HG03064 (cell line): ENCODE data around the gene INPP5A.

Experiments used
- ATAC-seq: cut with Tn5 transposase; IDR thresholded peaks from one replicate; pipeline ENCODE4 v1.9.1; 2021; ENCODE audit warnings: low read depth; ENCODE audit not compliant: unreplicated experiment

Gene INPP5A

GRCh38 chr10:132804785-132805426, 267.3 kb downstream of the INPP5A start:
- no peak for ATAC-seq

GRCh38 chr10:132805599-132805998, 268.0 kb downstream of the INPP5A start:
- no peak for ATAC-seq

- ATAC-seq, result no peak
Measured at GRCh38 chr10:132806110-132806509, 268.5 kb downstream of the INPP5A start.

- no peak for ATAC-seq
Measured at GRCh38 chr10:132806561-132807003, 269.0 kb downstream of the INPP5A start.

GRCh38 chr10:132807621-132808049, 270.0 kb downstream of the INPP5A start:
- ATAC-seq, result no peak

- no peak for ATAC-seq
Measured at GRCh38 chr10:132808383-132809231, 271.0 kb downstream of the INPP5A start.

GRCh38 chr10:132809232-132810140, 271.9 kb downstream of the INPP5A start:
- no peak for ATAC-seq

GRCh38 chr10:132810141-132810806, 272.7 kb downstream of the INPP5A start:
- ATAC-seq, result no peak

- ATAC-seq, result no peak
Measured at GRCh38 chr10:132810807-132811700, 273.5 kb downstream of the INPP5A start.

GRCh38 chr10:132811891-132812481, 274.4 kb downstream of the INPP5A start:
- no peak for ATAC-seq

- ATAC-seq, result no peak
Measured at GRCh38 chr10:132812520-132812919, 274.9 kb downstream of the INPP5A start.

- ATAC-seq, result no peak
Measured at GRCh38 chr10:132813001-132813401, 275.4 kb downstream of the INPP5A start.

- no peak for ATAC-seq
Measured at GRCh38 chr10:132813560-132814468, 276.2 kb downstream of the INPP5A start.

GRCh38 chr10:132814469-132814856, 276.9 kb downstream of the INPP5A start:
- ATAC-seq, result no peak

GRCh38 chr10:132815168-132815857, 277.7 kb downstream of the INPP5A start:
- no peak for ATAC-seq

GRCh38 chr10:132816718-132817117, 279.1 kb downstream of the INPP5A start:
- no peak for ATAC-seq

GRCh38 chr10:132817701-132818211, 280.2 kb downstream of the INPP5A start:
- no peak for ATAC-seq
